Measurements from ENCODE around the gene UGP2.

GRCh38 chr2:63888053-63888452 lies 46.4 kb downstream of the UGP2 start:
- TF ChIP-seq CTCF (conservative IDR thresholded peaks at IDR 0.05; ENCODE audit: low read depth, low read length) = no peak
- TF ChIP-seq EZH2 (IDR thresholded peaks at IDR 0.05; ENCODE audit: low read length, unreplicated experiment) = no peak

Measured in PC-3 (cell line).